ENCODE measurements around the gene MRPS11. TPM values are rescaled to one million over a fixed set of nuclear protein-coding genes. Genes with fewer than 3 reads are reported as not detected.
A peak's percentile ranks its signal among the peaks of the same experiment; 100 is the strongest.

Gene MRPS11
- total and polyA plus RNA-seq, 2 of the 8 experiments (the other 6 are each of a cell fraction or from before 2014, with no cell fraction given): 41.4 to 59.2 TPM

GRCh38 chr15:88454867-88455810, 12.4 kb upstream of the MRPS11 start:
- no peak overlapping the region for H4K91ac ChIP-seq (replicated peaks; ENCODE audit: insufficient read length, low read length)
- ChIA-PET POLR2A (ENCODE audit: partially characterized antibody) (interaction anchor here (0.8 to 3.1 kb wide), 6 partner anchors 9 to 183 kb away, joined by 3 to 20 read pairs (median 4); partner anchors contain the start of genes MRPL46 and MRPS11), CTCF (ENCODE audit: partially characterized antibody) (interaction anchor here (0.7 to 8.1 kb wide), 32 partner anchors 9 to 276 kb away, joined by 3 to 106 read pairs (median 4); partner anchors contain the start of genes MRPL46 and MRPS11)
- no peak overlapping the region for H2BK12ac ChIP-seq (ENCODE audit: low read depth, low read length)
- peaks cover 3 to 15% (median 11%) of the 10 kb centered on the region in 4 experiments; a peak in 7 of 8 replicates for H3K36me3 ChIP-seq (ENCODE audit: control insufficient read depth in 2 of 4, insufficient read depth in 4 of 4, low read length in 3 of 4)
- H3K23me2 ChIP-seq (ENCODE audit: low read depth, low read length): 0 out of 2 replicates have a peak, but pooled peaks cover 1% of the 10 kb centered on the region
- no peaks in the 10 kb centered on the region; a peak in 1 of 7 replicates for H3K4me1 ChIP-seq (replicated peaks in 1 of 4; ENCODE audit: control insufficient read depth in 3 of 4, insufficient read depth in 4 of 4, low read length in 3 of 4)
- H2BK20ac ChIP-seq (ENCODE audit: low read length): no peak overlapping the region
- no peaks in the 10 kb centered on the region for H3K79me1 ChIP-seq (ENCODE audit: low read depth, low read length)
- no peaks in the 10 kb centered on the region; a peak in 1 of 7 replicates for H3K27me3 ChIP-seq (replicated peaks in 1 of 4; ENCODE audit: control insufficient read depth in 3 of 4, extremely low read depth in 1 of 4, insufficient read depth in 3 of 4, low read length in 3 of 4)
- H3K9me3 ChIP-seq (ENCODE audit: insufficient read depth in 2 of 2, low read depth in 1 of 2, low read length in 1 of 2): no peaks in the 10 kb centered on the region
- H4K20me1 ChIP-seq (replicated peaks in 1 of 2; ENCODE audit: control insufficient read depth in 1 of 2, insufficient read depth in 2 of 2, low read length in 2 of 2): no peaks in the 10 kb centered on the region
- no peak overlapping the region for H2AK5ac ChIP-seq (ENCODE audit: low read depth, low read length)
- H3K4me2 ChIP-seq (ENCODE audit: insufficient read depth in 1 of 2, low read depth in 2 of 2, low read length in 2 of 2): no peak overlapping the region
- H3K4ac ChIP-seq (replicated peaks; ENCODE audit: insufficient read length, low read depth, low read length): no peak overlapping the region
- no peak overlapping the region for H3K18ac ChIP-seq (ENCODE audit: extremely low read depth, low read length)
- H4K5ac ChIP-seq (ENCODE audit: insufficient read length, low read depth, low read length): no peak overlapping the region
- FAIRE-seq (peak; percentile 92), DNase-seq (ENCODE audit: low read depth in 1 of 2, low spot score in 2 of 2) (peak; percentile 56 to 65)
- no peak overlapping the region for H3K27ac ChIP-seq (ENCODE audit: low read depth, low read length)
- no peak overlapping the region for H3K4me3 ChIP-seq (ENCODE audit: extremely low read depth in 1 of 4, insufficient read depth in 2 of 4, low read depth in 3 of 4, low read length in 4 of 4)
- no peak overlapping the region for H3K23ac ChIP-seq (ENCODE audit: insufficient read length)
- H3K56ac ChIP-seq (replicated peaks; ENCODE audit: insufficient read length, low read depth, low read length): no peak overlapping the region
- 46% methylated on average over 9 of the region's 9 CpGs; no CpG with 5 or more reads in 1 of the 2 experiments for WGBS, 2 experiments (ENCODE audit: extremely low coverage in 1 of 2, insufficient coverage in 1 of 2, insufficient read length in 1 of 2, insufficient replicate concordance in 2 of 2, low coverage in 1 of 2, low lambda C conversion rate in 2 of 2, missing lambda C conversion rate in 1 of 2)
- H4K8ac ChIP-seq (ENCODE audit: extremely low read depth, insufficient read depth, low read length): no peak overlapping the region
- no peak overlapping the region for H2BK5ac ChIP-seq (ENCODE audit: low read depth, low read length)
- H3K79me2 ChIP-seq (ENCODE audit: control insufficient read depth in 1 of 2, insufficient read depth in 2 of 2, low read length in 2 of 2): no peaks in the 10 kb centered on the region
- H3K9ac ChIP-seq (replicated peaks in 1 of 4; ENCODE audit: extremely low read depth in 1 of 4, low read depth in 3 of 4, low read length in 3 of 4): no peak overlapping the region
- no peak overlapping the region for H2BK15ac ChIP-seq (ENCODE audit: low read length)
- no peak overlapping the region for H2AFZ ChIP-seq (ENCODE audit: low read length)
- H2BK120ac ChIP-seq (replicated peaks; ENCODE audit: low read depth, low read length): no peak overlapping the region
- no peak overlapping the region for H3K14ac ChIP-seq (ENCODE audit: insufficient read length)
- TF ChIP-seq SIN3A (conservative IDR thresholded peaks at IDR 0.05 in 1 of 2, IDR thresholded peaks at IDR 0.05 in 1 of 2; ENCODE audit: low read depth in 1 of 2, low read length in 2 of 2): peak; percentile 72 to 89; a peak in 3 of 4 replicates
- peak; percentile 70 for TF ChIP-seq CREB1 (IDR thresholded peaks at IDR 0.05)
- no peak for TF ChIP-seq SIRT6 (IDR thresholded peaks at IDR 0.05; ENCODE audit: low read length)
- peak; percentile 80; the same call in 1 of the 2 replicates for TF ChIP-seq TCF12 (IDR thresholded peaks at IDR 0.05; ENCODE audit: low read depth, low read length)
- TF ChIP-seq, protein P1, sequence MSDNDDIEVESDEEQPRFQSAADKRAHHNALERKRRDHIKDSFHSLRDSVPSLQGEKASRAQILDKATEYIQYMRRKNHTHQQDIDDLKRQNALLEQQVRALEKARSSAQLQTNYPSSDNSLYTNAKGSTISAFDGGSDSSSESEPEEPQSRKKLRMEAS (IDR thresholded peaks at IDR 0.05): peak; percentile 13; the same call in 1 of the 2 replicates
- TF ChIP-seq RAD21 (IDR thresholded peaks at IDR 0.05 in 1 of 2, conservative IDR thresholded peaks at IDR 0.05 in 1 of 2; ENCODE audit: low read depth in 2 of 2, low read length in 2 of 2): peak; percentile 81 to 84
- TF ChIP-seq ASH2L (IDR thresholded peaks at IDR 0.05; ENCODE audit: low read length): no peak
- TF ChIP-seq EP300 (IDR thresholded peaks at IDR 0.05; ENCODE audit: borderline replicate concordance in 1 of 2, low read depth in 2 of 2, low read length in 2 of 2): no peak
- TF ChIP-seq TEAD4 (IDR thresholded peaks at IDR 0.05; ENCODE audit: low read depth, low read length): peak; percentile 74

Data from H1 (cell line).